ENCODE data around the gene FURIN.

The FURIN gene

GRCh38 chr15:90840157-90840855 lies 28.1 kb upstream of the FURIN start:
- no peaks in the 10 kb centered on the region for H3K27me3 ChIP-seq (ENCODE audit: insufficient read depth, poor library complexity, severe bottlenecking)
- no peak for TF ChIP-seq GABPA (IDR thresholded peaks at IDR 0.05; ENCODE audit: low read depth)
- TF ChIP-seq SPI1 (IDR thresholded peaks at IDR 0.05; ENCODE audit: borderline replicate concordance, low read depth) = no peak
- TF ChIP-seq POLR2AphosphoS5 (IDR thresholded peaks at IDR 0.05; ENCODE audit: low read depth) = no peak
- TF ChIP-seq, protein P1, sequence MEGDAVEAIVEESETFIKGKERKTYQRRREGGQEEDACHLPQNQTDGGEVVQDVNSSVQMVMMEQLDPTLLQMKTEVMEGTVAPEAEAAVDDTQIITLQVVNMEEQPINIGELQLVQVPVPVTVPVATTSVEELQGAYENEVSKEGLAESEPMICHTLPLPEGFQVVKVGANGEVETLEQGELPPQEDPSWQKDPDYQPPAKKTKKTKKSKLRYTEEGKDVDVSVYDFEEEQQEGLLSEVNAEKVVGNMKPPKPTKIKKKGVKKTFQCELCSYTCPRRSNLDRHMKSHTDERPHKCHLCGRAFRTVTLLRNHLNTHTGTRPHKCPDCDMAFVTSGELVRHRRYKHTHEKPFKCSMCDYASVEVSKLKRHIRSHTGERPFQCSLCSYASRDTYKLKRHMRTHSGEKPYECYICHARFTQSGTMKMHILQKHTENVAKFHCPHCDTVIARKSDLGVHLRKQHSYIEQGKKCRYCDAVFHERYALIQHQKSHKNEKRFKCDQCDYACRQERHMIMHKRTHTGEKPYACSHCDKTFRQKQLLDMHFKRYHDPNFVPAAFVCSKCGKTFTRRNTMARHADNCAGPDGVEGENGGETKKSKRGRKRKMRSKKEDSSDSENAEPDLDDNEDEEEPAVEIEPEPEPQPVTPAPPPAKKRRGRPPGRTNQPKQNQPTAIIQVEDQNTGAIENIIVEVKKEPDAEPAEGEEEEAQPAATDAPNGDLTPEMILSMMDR (IDR thresholded peaks at IDR 0.05; ENCODE audit: insufficient read depth, low read length) = no peak
- no peak for TF ChIP-seq REST (IDR thresholded peaks at IDR 0.05; ENCODE audit: insufficient replicate concordance, low read depth)
- DNase-seq (ENCODE audit: low read depth in 1 of 2, low spot score in 1 of 2) = no peak
- no peak overlapping the region for H3K4me3 ChIP-seq (replicated peaks; ENCODE audit: insufficient read depth, low read length)
- peak overlapping the region; percentile 95 for H3K27ac ChIP-seq (replicated peaks)

DNA sequence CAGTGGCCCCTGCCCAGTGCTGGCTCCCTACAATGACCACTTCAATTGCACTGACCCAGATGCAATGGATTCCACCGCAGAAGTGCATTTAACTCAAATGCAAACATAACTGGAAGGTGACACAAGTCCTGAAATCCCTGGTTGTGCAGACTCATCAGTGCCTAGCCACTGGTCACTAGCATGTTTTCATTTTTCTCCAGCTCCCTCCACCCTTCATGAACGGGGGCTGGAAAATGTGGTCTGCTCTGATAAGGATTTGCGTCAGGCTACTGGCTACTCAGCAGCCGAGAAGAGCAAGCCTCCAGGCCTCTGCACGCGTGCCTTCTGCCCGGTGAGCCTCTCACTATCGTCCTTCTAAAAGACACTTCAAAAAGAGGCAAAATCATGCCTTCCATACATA lies 27.4 kb upstream of the FURIN start:
- Histone ChIP-seq H3K4me3 (replicated peaks; ENCODE audit: insufficient read depth, low read length) (no peak overlapping the region), H3K27ac (replicated peaks) (no peak overlapping the region), H3K27me3 (ENCODE audit: insufficient read depth, poor library complexity, severe bottlenecking) (no peaks in the 10 kb centered on the region)
- DNase-seq (ENCODE audit: low read depth in 1 of 2, low spot score in 1 of 2) = no peak
- TF ChIP-seq, protein P1 (IDR thresholded peaks at IDR 0.05; ENCODE audit: insufficient read depth, low read length) = no peak
- no peak for TF ChIP-seq GABPA (IDR thresholded peaks at IDR 0.05; ENCODE audit: low read depth)
- TF ChIP-seq SPI1 (IDR thresholded peaks at IDR 0.05; ENCODE audit: borderline replicate concordance, low read depth) = no peak
- no peak for TF ChIP-seq REST (IDR thresholded peaks at IDR 0.05; ENCODE audit: insufficient replicate concordance, low read depth)
- no peak for TF ChIP-seq POLR2AphosphoS5 (IDR thresholded peaks at IDR 0.05; ENCODE audit: low read depth)

GRCh38 chr15:90844696-90845095 lies 23.7 kb upstream of the FURIN start:
- H3K4me3 ChIP-seq (replicated peaks; ENCODE audit: insufficient read depth, low read length) = no peak overlapping the region
- TF ChIP-seq GABPA (IDR thresholded peaks at IDR 0.05; ENCODE audit: low read depth) (no peak), REST (IDR thresholded peaks at IDR 0.05; ENCODE audit: insufficient replicate concordance, low read depth) (no peak), POLR2AphosphoS5 (IDR thresholded peaks at IDR 0.05; ENCODE audit: low read depth) (no peak), SPI1 (IDR thresholded peaks at IDR 0.05; ENCODE audit: borderline replicate concordance, low read depth) (no peak)
- TF ChIP-seq, protein P1 (IDR thresholded peaks at IDR 0.05; ENCODE audit: insufficient read depth, low read length) = no peak
- peak in 1 of 2 experiments; percentile 23 for DNase-seq (ENCODE audit: low read depth in 1 of 2, low spot score in 1 of 2)
- peak overlapping the region; percentile 70 for H3K27ac ChIP-seq (replicated peaks)
- no peaks in the 10 kb centered on the region for H3K27me3 ChIP-seq (ENCODE audit: insufficient read depth, poor library complexity, severe bottlenecking)

Data from HL-60 (cell line).